RWPE1 (cell line): Measurements from ENCODE around the gene PDCD1.

Source experiments
- CTCF ChIA-PET: fragments of 350-600 bp; sonication (Branson Sonifier 250); formaldehyde crosslinking; extraction: SDS; loops from one replicate; lab custom pipeline; 2021; lab: Yijun Ruan, JAX
- POLR2A ChIA-PET: fragments of 400-600 bp; formaldehyde crosslinking; extraction: SDS; loops from one replicate; lab custom pipeline; 2020; ENCODE audit warnings: antibody characterized with exemption; ENCODE audit not compliant: low non-redundant PET; lab: Yijun Ruan, JAX
- DNase-seq: peaks from one replicate; pipeline ENCODE4 v3.0.0; 2012; ENCODE audit warnings: low spot score
- H3K27ac ChIP-seq: fragments of 450-650 bp; 2 replicates; pipeline ENCODE4 v1.5.1; 2017
- CTCF ChIP-seq: fragments of 450-650 bp; conservative IDR thresholded peaks from 2 replicates; pipeline ENCODE4 v1.5.1; 2017; ENCODE audit warnings: low read depth, mild to moderate bottlenecking

The PDCD1 gene

GRCh38 chr2:241869087-241869961, 10.6 kb upstream of the PDCD1 start, which contains the start of gene RTP5:
TSS of gene RTP5 (plus strand) at chr2:241869729. CDS start at chr2:241869757, 28 bp downstream.
- POLR2A ChIA-PET: interaction anchor here (0.5 kb wide), 1 partner anchor 189 kb away, joined by 7 read pairs; no protein-coding TSS in a partner anchor
- no peak for TF ChIP-seq CTCF
- H3K27ac ChIP-seq: no peak within 1 kb of the TSS
- CTCF ChIA-PET: interaction anchor here (0.7 to 0.9 kb wide), 2 partner anchors 9 to 138 kb away, joined by 3 to 4 read pairs; no protein-coding TSS in a partner anchor
- no peak for DNase-seq

- no peak overlapping the region for H3K27ac ChIP-seq
- DNase-seq: no peak
- TF ChIP-seq CTCF: no peak
- POLR2A ChIA-PET: no interaction called here
- CTCF ChIA-PET: interaction anchor here (0.5 to 0.9 kb wide), 4 partner anchors 10 to 149 kb away, joined by 3 to 4 read pairs (median 4); no protein-coding TSS in a partner anchor
Observed at GRCh38 chr2:241868661-241869081, 10.0 kb upstream of the PDCD1 start.

- CTCF ChIA-PET: interaction anchor here (0.5 to 0.6 kb wide), 2 partner anchors 15 to 150 kb away, joined by 3 to 4 read pairs; no protein-coding TSS in a partner anchor
- POLR2A ChIA-PET: no interaction called here
- no peak overlapping the region for H3K27ac ChIP-seq
- TF ChIP-seq CTCF: no peak
- no peak for DNase-seq
Observed at GRCh38 chr2:241867776-241868420, 9.2 kb upstream of the PDCD1 start.

- no peak for DNase-seq
- no peak overlapping the region for H3K27ac ChIP-seq
- ChIA-PET CTCF (interaction anchor here (0.6 to 0.9 kb wide), 3 partner anchors 10 to 166 kb away, joined by 3 to 5 read pairs (median 3); no protein-coding TSS in a partner anchor), POLR2A (no interaction called here)
- no peak for TF ChIP-seq CTCF
Observed at GRCh38 chr2:241866790-241867645, 8.3 kb upstream of the PDCD1 start.

- no peak for TF ChIP-seq CTCF
- DNase-seq: no peak
- H3K27ac ChIP-seq: no peak overlapping the region
- ChIA-PET POLR2A (no interaction called here), CTCF (interaction anchor here (0.6 kb wide), 3 partner anchors 11 to 165 kb away, joined by 3 to 5 read pairs (median 3); no protein-coding TSS in a partner anchor)
Observed at GRCh38 chr2:241865957-241866789, 7.5 kb upstream of the PDCD1 start.
